ENCODE measurements around the gene ALG9. TPM values are rescaled to one million over a fixed set of nuclear protein-coding genes. Genes with fewer than 3 reads are reported as not detected.

Gene ALG9
- total and polyA plus RNA-seq, 10 of the 15 experiments (the other 5 are each of a cell fraction or from before 2014, with no cell fraction given), result 10.8 to 41.6 (median 25.5) TPM

GRCh38 chr11:111779118-111779517 is 92.3 kb downstream of the ALG9 start:
- intact Hi-C loops (cut with micrococcal nuclease; ENCODE audit: unreplicated experiment), result loop anchor here (10.0 kb wide), 2 partner anchors 324 to 1494 kb away; no protein-coding TSS in a partner anchor
- SMC1A ChIA-PET (ENCODE audit: uncharacterized antibody, unreplicated experiment), result interaction anchor here (0.8 to 6.0 kb wide), 13 partner anchors 13 to 216 kb away, joined by 3 to 154 read pairs (median 4); partner anchors contain the start of gene PPP2R1B
- WGBS (ENCODE audit: insufficient coverage, insufficient replicate concordance, low lambda C conversion rate, missing lambda C conversion rate), result 84% methylated on average over 6 of the region's 6 CpGs

GRCh38 chr11:111778047-111778558 is 93.3 kb downstream of the ALG9 start:
- ATAC-seq, result no peak
- Histone ChIP-seq H3K4me1 (ENCODE audit: control insufficient read depth, insufficient read depth, low read length) (peaks cover 8% of the 10 kb centered on the region; the same call in 1 of the 2 replicates), H2AFZ (ENCODE audit: control insufficient read depth, low read depth, low read length) (no peak overlapping the region), H3K9ac (ENCODE audit: control insufficient read depth, insufficient read depth, low read length) (no peak overlapping the region), H3K79me2 (ENCODE audit: control insufficient read depth, insufficient read depth, low read length) (no peaks in the 10 kb centered on the region), H3K36me3 (ENCODE audit: control insufficient read depth in 2 of 2, insufficient read depth in 2 of 2, low read length in 1 of 2) (no peaks in the 10 kb centered on the region), H3K27me3 (replicated peaks in 1 of 2; ENCODE audit: control insufficient read depth in 2 of 2, insufficient read depth in 2 of 2, low read length in 1 of 2) (no peaks in the 10 kb centered on the region), H4K20me1 (ENCODE audit: control insufficient read depth, insufficient read depth) (no peaks in the 10 kb centered on the region), H3K4me3 (no peak overlapping the region), H3K4me2 (ENCODE audit: control insufficient read depth, insufficient read depth) (no peak overlapping the region), H3K27ac (ENCODE audit: control insufficient read depth, insufficient read depth) (no peak overlapping the region), H3K9me3 (replicated peaks; ENCODE audit: control insufficient read depth, insufficient read depth, low read length) (no peaks in the 10 kb centered on the region)
- BruUV-seq (replicated peaks), result no TSS peak
- no peak for FAIRE-seq
- in situ Hi-C loops (cut with MboI), result loop anchor here (5.0 kb wide), 1 partner anchor 176 kb away; the partner anchor contains the start of gene SIK2
- WGBS (ENCODE audit: insufficient coverage, insufficient replicate concordance, low lambda C conversion rate, missing lambda C conversion rate), result 98% methylated on average over 3 of the region's 3 CpGs
- SMC1A ChIA-PET (ENCODE audit: uncharacterized antibody, unreplicated experiment), result interaction anchor here (1.0 to 6.0 kb wide), 28 partner anchors 8 to 328 kb away, joined by 3 to 154 read pairs (median 11); partner anchors contain the start of genes PPP2R1B and SIK2
- POLR2A ChIA-PET, result interaction anchor here (0.6 to 5.8 kb wide), 5 partner anchors 12 to 173 kb away, joined by 3 to 56 read pairs (median 14); partner anchors contain the start of gene PPP2R1B
- CTCF ChIA-PET, result interaction anchor here (0.5 to 6.4 kb wide), 32 partner anchors 10 to 502 kb away, joined by 3 to 170 read pairs (median 6); partner anchors contain the start of genes PPP2R1B and SIK2
- no peak for DNase-seq (ENCODE audit: low read depth, low spot score)
- intact Hi-C loops (cut with micrococcal nuclease; ENCODE audit: unreplicated experiment), result loop anchor here (10.0 kb wide), 2 partner anchors 323 to 1493 kb away; no protein-coding TSS in a partner anchor
- RAD21 ChIA-PET (ENCODE audit: unreplicated experiment), result interaction anchor here (0.7 to 5.9 kb wide), 23 partner anchors 13 to 197 kb away, joined by 3 to 136 read pairs (median 7); partner anchors contain the start of genes ALG9, PPP2R1B and SIK2
- TF ChIP-seq TARDBP (IDR thresholded peaks at IDR 0.05; ENCODE audit: borderline replicate concordance) (no peak), RELB (IDR thresholded peaks at IDR 0.05; ENCODE audit: low read depth) (no peak), IKZF2 (IDR thresholded peaks at IDR 0.05) (no peak), ATF2 (IDR thresholded peaks at IDR 0.05; ENCODE audit: low read length) (no peak)

More at GRCh38 chr11:111779118-111779517, 92.3 kb downstream of the ALG9 start:
- no peaks in the 10 kb centered on the region for H4K20me1 ChIP-seq (ENCODE audit: control insufficient read depth, insufficient read depth)
- H3K27me3 ChIP-seq (replicated peaks in 1 of 2; ENCODE audit: control insufficient read depth in 2 of 2, insufficient read depth in 2 of 2, low read length in 1 of 2), result no peaks in the 10 kb centered on the region
- no peak overlapping the region for H3K27ac ChIP-seq (ENCODE audit: control insufficient read depth, insufficient read depth)
- ChIA-PET CTCF (interaction anchor here (0.8 to 6.4 kb wide), 14 partner anchors 15 to 217 kb away, joined by 3 to 170 read pairs (median 5); partner anchors contain the start of genes PPP2R1B and SIK2), RAD21 (ENCODE audit: unreplicated experiment) (interaction anchor here (0.8 to 5.9 kb wide), 9 partner anchors 9 to 212 kb away, joined by 3 to 136 read pairs (median 6); partner anchors contain the start of gene PPP2R1B), POLR2A (interaction anchor here (0.6 to 5.8 kb wide), 3 partner anchors 13 to 238 kb away, joined by 3 to 56 read pairs (median 3); partner anchors contain the start of gene PPP2R1B)
- no TSS peak for BruUV-seq (replicated peaks)
- peaks cover 8% of the 10 kb centered on the region; the same call in 1 of the 2 replicates for H3K4me1 ChIP-seq (ENCODE audit: control insufficient read depth, insufficient read depth, low read length)
- TF ChIP-seq TCF12 (IDR thresholded peaks at IDR 0.05; ENCODE audit: low read depth, low read length) (no peak), SMC3 (IDR thresholded peaks at IDR 0.05; ENCODE audit: borderline replicate concordance, low read length) (no peak)
- no peak overlapping the region for H3K9ac ChIP-seq (ENCODE audit: control insufficient read depth, insufficient read depth, low read length)
- H2AFZ ChIP-seq (ENCODE audit: control insufficient read depth, low read depth, low read length), result no peak overlapping the region
- H3K4me3 ChIP-seq, result no peak overlapping the region
- H3K9me3 ChIP-seq (replicated peaks; ENCODE audit: control insufficient read depth, insufficient read depth, low read length), result no peaks in the 10 kb centered on the region
- no peak for FAIRE-seq
- no peaks in the 10 kb centered on the region for H3K79me2 ChIP-seq (ENCODE audit: control insufficient read depth, insufficient read depth, low read length)
- no peaks in the 10 kb centered on the region for H3K36me3 ChIP-seq (ENCODE audit: control insufficient read depth in 2 of 2, insufficient read depth in 2 of 2, low read length in 1 of 2)
- H3K4me2 ChIP-seq (ENCODE audit: control insufficient read depth, insufficient read depth), result no peak overlapping the region
- in situ Hi-C loops (cut with MboI), result loop anchor here (5.0 kb wide), 1 partner anchor 177 kb away; the partner anchor contains the start of gene SIK2
- no peak for ATAC-seq
- DNase-seq (ENCODE audit: low read depth, low spot score), result no peak

Data from GM12878 (cell line).